ENCODE data around the gene STRADB. TPM values are rescaled to one million over a fixed set of nuclear protein-coding genes. Genes with fewer than 3 reads are reported as not detected.

Gene STRADB
- total and polyA plus RNA-seq, 2 experiments from 2014 or later, result 35.9 to 37.1 TPM

GRCh38 chr2:201448701-201449100 is 2.8 kb upstream of the STRADB start:
- Histone ChIP-seq H3K4me1 (ENCODE audit: insufficient read depth) (peaks cover 5% of the 10 kb centered on the region; the same call in 1 of the 2 replicates), H3K9me2 (ENCODE audit: insufficient read depth) (no peaks in the 10 kb centered on the region), H3K4me3 (no peak overlapping the region), H2AFZ (no peak overlapping the region), H3K27me3 (ENCODE audit: insufficient read depth) (no peaks in the 10 kb centered on the region), H3K27ac (ENCODE audit: low read depth) (no peak overlapping the region), H3F3A (replicated peaks; ENCODE audit: low read depth) (no peaks in the 10 kb centered on the region; the same call in 1 of the 2 replicates), H4K20me1 (replicated peaks; ENCODE audit: insufficient read depth) (no peaks in the 10 kb centered on the region), H3K4me2 (no peak overlapping the region), H3K79me2 (replicated peaks; ENCODE audit: insufficient read depth) (peaks cover 14% of the 10 kb centered on the region), H3K36me3 (ENCODE audit: insufficient read depth) (no peaks in the 10 kb centered on the region)
- DNase-seq (ENCODE audit: low spot score) (no peak), ATAC-seq (no peak)
- H3K36me3 Mint-ChIP-seq (ENCODE audit: low read depth), result peaks cover 3% of the 10 kb centered on the region; the same call in 1 of the 3 replicates
- no peak overlapping the region for H3K27ac Mint-ChIP-seq
- H3K4me3 Mint-ChIP-seq, result no peak overlapping the region
- H3K4me1 Mint-ChIP-seq, result peaks cover 15% of the 10 kb centered on the region
- TF ChIP-seq ZNF331 (CRISPR knock-in tag; IDR thresholded peaks at IDR 0.05; ENCODE audit: low read depth) (no peak), EZH2phosphoT487 (IDR thresholded peaks at IDR 0.05; ENCODE audit: unreplicated experiment) (no peak), ETS1 (IDR thresholded peaks at IDR 0.05) (no peak), CTCF (conservative IDR thresholded peaks at IDR 0.05; ENCODE audit: low read depth in 2 of 2) (no peak), JUNB (IDR thresholded peaks at IDR 0.05; ENCODE audit: unreplicated experiment) (no peak), POLR2AphosphoS5 (IDR thresholded peaks at IDR 0.05; ENCODE audit: low read depth) (no peak), ZNF114 (CRISPR knock-in tag; IDR thresholded peaks at IDR 0.05) (no peak), CREB1 (CRISPR knock-in tag; IDR thresholded peaks at IDR 0.05; ENCODE audit: low read depth) (no peak), EZH2 (IDR thresholded peaks at IDR 0.05; ENCODE audit: low read depth, unreplicated experiment) (no peak), NANOG (IDR thresholded peaks at IDR 0.05; ENCODE audit: borderline replicate concordance) (no peak), ZNF462 (CRISPR knock-in tag; IDR thresholded peaks at IDR 0.05) (no peak), STAT1 (IDR thresholded peaks at IDR 0.05; ENCODE audit: unreplicated experiment) (no peak)
- TF ChIP-seq, protein P1, sequence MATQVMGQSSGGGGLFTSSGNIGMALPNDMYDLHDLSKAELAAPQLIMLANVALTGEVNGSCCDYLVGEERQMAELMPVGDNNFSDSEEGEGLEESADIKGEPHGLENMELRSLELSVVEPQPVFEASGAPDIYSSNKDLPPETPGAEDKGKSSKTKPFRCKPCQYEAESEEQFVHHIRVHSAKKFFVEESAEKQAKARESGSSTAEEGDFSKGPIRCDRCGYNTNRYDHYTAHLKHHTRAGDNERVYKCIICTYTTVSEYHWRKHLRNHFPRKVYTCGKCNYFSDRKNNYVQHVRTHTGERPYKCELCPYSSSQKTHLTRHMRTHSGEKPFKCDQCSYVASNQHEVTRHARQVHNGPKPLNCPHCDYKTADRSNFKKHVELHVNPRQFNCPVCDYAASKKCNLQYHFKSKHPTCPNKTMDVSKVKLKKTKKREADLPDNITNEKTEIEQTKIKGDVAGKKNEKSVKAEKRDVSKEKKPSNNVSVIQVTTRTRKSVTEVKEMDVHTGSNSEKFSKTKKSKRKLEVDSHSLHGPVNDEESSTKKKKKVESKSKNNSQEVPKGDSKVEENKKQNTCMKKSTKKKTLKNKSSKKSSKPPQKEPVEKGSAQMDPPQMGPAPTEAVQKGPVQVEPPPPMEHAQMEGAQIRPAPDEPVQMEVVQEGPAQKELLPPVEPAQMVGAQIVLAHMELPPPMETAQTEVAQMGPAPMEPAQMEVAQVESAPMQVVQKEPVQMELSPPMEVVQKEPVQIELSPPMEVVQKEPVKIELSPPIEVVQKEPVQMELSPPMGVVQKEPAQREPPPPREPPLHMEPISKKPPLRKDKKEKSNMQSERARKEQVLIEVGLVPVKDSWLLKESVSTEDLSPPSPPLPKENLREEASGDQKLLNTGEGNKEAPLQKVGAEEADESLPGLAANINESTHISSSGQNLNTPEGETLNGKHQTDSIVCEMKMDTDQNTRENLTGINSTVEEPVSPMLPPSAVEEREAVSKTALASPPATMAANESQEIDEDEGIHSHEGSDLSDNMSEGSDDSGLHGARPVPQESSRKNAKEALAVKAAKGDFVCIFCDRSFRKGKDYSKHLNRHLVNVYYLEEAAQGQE (IDR thresholded peaks at IDR 0.05; ENCODE audit: unreplicated experiment), result no peak
- no peaks in the 10 kb centered on the region for H3K27me3 Mint-ChIP-seq (ENCODE audit: insufficient read depth, low read depth, poor library complexity)
- no peaks in the 10 kb centered on the region for H3K9me3 Mint-ChIP-seq
